SKM-1 (cell line): ENCODE results near the gene LMO3.

Experiments used
- DNase-seq: peaks from one replicate; lab custom pipeline; 2025; ENCODE audit not compliant: unreplicated experiment; lab: John Stamatoyannopoulos, UW

LMO3 gene

GRCh38 chr12:16606117-16606200 is at the start of gene LMO3:
LMO3 (minus strand) TSS chr12:16606162; CDS start chr12:16600860, 5,302 bp downstream.
- no peak for DNase-seq

GRCh38 chr12:16636435-16637055 is 30.6 kb upstream of the LMO3 start:
- DNase-seq: no peak

- no peak for DNase-seq
These were observed 28.8 kb upstream of the LMO3 start for GRCh38 chr12:16634786-16635185.

- DNase-seq: no peak
These were observed 21.0 kb upstream of the LMO3 start for GRCh38 chr12:16626991-16627390.

- no peak for DNase-seq
These were observed 16.4 kb upstream of the LMO3 start for GRCh38 chr12:16622338-16622737.

GRCh38 chr12:16619537-16619936 is 13.6 kb upstream of the LMO3 start:
- DNase-seq: no peak

GRCh38 chr12:16618256-16618655 is 12.3 kb upstream of the LMO3 start:
- DNase-seq: no peak

- no peak for DNase-seq
These were observed 7.2 kb upstream of the LMO3 start for GRCh38 chr12:16613199-16613598.

GRCh38 chr12:16612647-16613046 is 6.7 kb upstream of the LMO3 start:
- no peak for DNase-seq

GRCh38 chr12:16611146-16611545 is 5.2 kb upstream of the LMO3 start:
- DNase-seq: no peak

GRCh38 chr12:16610743-16611142 is 4.8 kb upstream of the LMO3 start:
- DNase-seq: no peak

- no peak for DNase-seq
These were observed 4.1 kb upstream of the LMO3 start for GRCh38 chr12:16610001-16610585.

- no peak for DNase-seq
These were observed 3.1 kb upstream of the LMO3 start for GRCh38 chr12:16608946-16609539.

- DNase-seq: no peak
These were observed 2.2 kb upstream of the LMO3 start for GRCh38 chr12:16607906-16608775.

GRCh38 chr12:16606991-16607390 is 1.0 kb upstream of the LMO3 start:
- no peak for DNase-seq

- DNase-seq: no peak
These were observed 363 bp upstream of the LMO3 start for GRCh38 chr12:16606201-16606849.

- no peak for DNase-seq
These were observed 283 bp downstream of the LMO3 start for GRCh38 chr12:16605642-16606116.

GRCh38 chr12:16604596-16605252 is 1.2 kb downstream of the LMO3 start:
- no peak for DNase-seq

GRCh38 chr12:16603916-16604575 is 1.9 kb downstream of the LMO3 start:
- no peak for DNase-seq

GRCh38 chr12:16603260-16603915 is 2.6 kb downstream of the LMO3 start:
- DNase-seq: no peak
